GM18519 (cell line): ENCODE measurements around the gene VPS9D1.
"Not testable (repeated sequence)": the region's sequence is repeated elsewhere in the genome, so short reads cannot be mapped to it uniquely, and the experiment has no call there.

Experiments
- ATAC-seq: cut with Tn5 transposase; IDR thresholded peaks from one replicate; pipeline ENCODE4 v1.9.1; 2021; ENCODE audit warnings: mild to moderate bottlenecking, moderate library complexity; ENCODE audit not compliant: unreplicated experiment, low FRiP score

VPS9D1 gene

DNA sequence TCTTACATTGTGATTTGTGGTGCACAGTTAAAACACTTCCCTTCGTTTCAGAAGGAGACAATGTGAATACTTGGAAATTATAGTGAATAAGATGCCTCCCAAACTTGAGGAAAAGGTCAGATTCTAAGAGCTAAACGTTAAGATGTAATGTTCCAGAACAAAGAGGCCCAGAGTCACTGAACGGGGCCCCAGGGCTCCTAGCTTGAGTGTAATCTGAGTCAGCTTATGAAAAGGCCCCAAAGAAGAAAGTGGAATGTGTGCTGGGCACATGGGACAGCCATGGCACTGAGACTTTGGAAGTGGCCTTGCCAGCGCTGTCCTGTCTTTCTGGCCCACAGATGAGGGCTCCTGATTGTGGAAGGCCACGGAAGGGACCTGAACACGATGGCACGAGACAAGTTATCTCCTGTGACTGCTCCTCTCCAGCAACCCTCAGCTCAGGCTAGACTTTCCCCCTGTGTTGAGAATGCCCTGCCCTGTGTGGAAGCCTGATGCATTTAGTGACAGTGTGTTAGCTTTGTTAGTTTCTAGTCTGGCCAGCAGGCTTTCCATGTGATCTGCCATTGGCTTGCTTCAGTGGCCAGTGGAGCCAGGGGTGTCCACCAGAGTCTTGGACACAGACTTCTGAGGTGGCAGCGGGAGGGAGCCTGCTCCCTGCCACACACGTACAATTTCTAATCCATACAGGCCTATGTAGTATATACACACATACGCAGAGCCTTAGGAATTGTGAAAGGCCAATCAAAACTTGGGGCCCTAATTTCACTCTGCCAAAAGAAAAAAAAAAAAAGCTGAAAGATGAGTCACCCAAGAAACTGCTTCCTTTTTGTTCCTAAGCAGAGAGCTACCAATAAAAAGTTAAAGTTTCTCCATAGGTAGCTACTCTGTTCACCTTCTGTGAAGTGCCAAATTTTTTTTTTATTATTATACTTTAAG, 49.9 kb downstream of the VPS9D1 start:
- ATAC-seq, result no peak

DNA sequence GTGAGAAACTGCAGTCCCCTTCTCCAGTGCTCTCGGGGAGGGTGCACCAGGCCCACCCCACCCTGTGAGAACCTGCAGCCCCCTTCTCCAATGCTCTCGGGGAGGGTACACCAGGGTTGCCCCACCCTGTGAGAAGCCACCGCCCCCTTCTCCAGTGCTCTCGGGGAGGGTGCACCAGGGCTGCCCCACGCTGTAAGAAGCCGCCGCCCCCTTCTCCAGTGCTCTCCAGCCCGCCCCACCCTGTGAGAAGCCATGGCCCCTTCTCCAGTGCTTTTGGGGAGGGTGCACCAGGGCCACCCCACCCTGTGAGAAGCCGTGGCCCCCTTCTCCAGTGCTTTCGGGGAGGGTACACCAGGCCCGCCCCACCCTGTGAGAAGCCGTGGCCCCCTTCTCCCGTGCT, 50.9 kb downstream of the VPS9D1 start:
- ATAC-seq, result no peak

DNA sequence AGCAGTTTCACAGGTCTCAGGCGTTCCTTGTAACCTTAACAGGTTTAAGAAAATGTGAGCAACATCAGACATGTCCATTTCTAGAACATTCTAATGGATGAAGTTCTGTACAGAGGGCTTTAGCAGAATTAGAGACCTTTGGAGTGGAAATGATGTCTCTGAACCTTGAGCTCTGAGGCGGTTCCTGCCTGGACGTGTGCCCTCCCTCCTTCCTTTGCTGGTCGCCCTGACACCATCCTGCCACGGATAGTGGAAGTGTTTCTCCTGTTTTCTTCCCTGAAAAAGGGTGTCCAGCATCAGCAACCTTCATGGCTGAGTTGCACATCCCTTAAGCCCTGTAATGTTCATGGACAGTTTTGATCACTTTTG, 51.9 kb downstream of the VPS9D1 start:
- no peak for ATAC-seq

DNA sequence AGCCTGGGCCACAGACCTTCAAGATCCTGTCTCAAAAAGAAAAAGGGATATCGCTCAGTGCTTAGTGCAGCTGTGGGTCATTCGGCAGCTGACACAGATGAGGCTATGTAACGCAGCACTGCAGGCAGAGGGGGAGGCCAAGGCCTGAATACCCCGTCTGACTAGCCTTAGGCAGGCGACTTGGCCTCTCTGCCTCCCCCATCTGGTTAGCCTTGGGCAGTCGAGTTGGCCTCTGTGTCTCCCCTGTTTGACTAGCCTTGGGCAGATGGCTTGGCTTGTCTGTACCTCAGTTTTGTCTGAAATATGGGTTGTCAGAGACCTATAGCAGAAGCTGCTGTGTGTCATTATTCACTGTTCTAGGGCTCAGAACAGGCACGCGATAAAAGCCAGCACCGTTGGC, 53.1 kb downstream of the VPS9D1 start:
- ATAC-seq, result no peak

DNA sequence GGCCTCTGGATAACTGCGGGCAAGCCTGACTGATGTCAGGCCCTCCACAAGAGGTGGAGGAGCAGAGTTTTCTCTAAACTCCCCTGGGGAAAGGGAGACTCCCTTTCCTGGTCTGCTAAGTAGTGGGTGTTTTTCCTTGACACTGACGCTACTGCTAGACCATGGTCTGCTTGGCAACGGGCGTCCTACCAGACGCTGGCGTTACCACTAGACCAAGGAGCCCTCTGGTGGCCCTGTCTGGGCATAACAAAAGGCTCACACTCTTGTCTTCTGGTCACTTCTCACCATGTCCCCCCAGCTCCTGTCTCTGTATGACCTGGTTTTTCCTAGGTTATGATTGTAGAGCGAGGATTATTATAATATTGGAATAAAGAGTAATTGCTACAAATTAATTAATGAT, 53.7 kb downstream of the VPS9D1 start:
- not testable (repeated sequence) for ATAC-seq

DNA sequence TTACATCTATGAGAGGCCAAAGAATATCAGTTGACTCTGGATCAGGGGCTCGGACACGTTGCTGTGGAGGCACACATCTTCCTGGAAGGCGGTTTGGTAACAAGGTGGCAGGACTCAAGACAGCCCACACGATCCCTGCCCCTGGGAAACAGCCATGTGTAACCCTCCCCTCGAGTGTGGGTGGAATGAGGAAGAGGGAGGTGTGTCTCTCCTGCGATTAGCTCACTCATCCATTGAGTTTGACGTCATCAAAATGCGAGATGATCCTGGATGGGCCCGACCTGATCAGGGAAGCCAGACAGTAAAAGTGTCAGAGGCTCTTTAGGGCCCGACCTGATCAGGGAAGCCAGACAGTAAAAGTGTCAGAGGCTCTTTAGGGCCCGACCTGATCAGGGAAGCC, 56.5 kb downstream of the VPS9D1 start:
- ATAC-seq, result not testable (repeated sequence)

DNA sequence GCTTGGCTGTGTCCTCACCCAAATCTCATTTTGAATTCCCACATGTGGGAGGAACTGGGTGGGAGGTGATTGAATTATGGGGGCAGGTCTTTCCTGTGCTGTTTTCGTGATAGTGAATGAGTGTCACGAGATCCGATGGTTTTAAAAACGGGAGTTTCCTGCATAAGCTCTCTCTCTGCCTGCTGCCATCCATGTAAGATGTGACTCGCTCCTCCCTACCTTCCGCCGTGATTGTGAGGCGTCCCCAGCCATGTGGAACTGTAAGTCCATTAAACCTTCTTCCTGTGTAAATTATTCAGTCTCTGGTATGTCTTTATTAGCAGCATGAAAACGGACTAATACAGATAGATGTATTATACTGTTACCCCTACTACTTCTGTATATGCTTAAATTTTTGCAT, 59.5 kb downstream of the VPS9D1 start:
- ATAC-seq, result no peak

DNA sequence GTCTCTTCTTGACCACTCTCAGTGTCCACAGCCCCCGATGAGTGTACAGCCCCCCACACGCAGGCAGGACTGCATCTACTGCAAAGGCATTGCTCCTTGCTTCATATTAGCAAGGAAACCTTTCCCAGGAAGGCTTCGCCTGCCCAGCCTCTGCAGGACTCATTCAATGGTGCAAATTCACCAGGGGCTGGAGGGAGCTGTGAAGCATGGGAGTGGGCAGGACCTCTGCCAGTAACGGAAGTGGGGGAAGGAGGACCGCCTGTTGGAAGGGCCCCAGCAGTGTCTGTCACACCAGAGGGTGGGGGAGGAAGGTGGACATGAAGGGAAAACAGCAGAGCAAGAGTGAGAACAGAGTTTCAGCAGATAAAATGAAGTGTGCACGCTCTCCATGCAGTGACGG, 60.6 kb downstream of the VPS9D1 start:
- no peak for ATAC-seq

DNA sequence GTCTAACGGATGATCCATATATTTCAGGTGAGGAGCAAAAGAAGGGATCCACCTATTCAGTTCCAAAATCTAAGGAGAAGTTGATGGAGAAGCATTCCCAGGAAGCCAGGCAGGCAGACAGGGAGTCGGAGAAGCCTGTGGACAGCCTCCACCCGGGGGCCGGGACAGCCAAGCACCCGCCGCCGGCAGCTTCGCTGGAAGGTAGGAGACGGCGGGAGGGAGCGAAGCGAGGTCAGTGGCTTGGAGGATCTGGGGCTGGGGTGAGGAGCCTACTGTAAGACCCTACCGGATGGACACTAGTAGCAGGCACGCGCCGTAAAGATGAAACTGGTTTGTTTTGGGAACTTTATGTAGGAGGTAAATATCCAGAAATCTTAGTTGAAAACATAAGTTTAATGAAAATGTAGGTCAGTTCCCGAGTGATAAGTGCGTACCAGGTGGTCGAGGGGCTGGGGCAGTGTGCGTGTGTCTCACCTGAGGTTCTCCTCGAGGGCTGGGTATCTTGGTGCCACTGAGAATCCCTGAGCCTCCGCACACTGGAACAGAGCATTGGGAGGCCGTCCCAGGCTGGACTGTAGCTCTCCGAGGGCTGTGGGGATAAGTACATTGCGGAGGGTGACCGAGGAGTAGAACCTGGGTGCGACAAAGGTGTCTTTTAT, 62.3 kb downstream of the VPS9D1 start:
- ATAC-seq, result no peak

DNA sequence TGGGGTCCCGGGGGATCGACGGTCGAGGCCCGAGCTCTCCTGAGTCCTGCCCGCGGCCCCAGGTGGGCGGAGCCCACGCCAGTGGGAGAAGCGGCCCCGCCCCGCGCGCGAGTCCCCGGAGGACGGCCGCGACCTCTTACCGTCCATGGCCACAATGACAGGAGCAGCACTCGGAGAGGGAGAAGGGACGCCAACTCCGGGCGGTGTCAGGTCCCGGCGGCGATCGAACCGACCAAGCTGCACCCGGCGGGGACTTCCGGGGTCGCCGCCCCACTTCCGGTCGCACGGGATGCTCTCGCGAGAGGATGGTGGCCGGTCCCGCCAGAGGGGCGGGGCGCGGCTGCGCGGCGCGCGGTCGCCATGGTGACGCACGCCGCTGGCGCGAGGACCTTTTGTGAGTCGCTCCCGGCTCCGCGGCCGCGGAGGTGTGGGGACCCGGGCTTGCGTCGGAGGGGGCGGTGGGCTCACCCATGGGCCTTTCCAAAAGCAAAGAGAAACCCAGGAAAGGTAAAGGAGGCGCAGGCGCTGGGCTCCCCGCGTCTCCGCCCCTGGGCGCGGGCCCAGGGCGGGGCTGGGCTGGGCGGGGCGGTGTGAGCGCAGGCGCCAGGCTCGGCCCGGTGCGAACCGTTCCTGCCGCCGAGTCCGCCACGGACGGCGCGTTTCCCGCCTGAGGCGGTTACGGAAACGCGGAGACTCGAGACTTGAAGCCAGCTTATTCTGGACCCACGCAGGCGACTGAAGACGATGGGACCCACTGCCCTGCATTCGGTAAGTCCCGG, 63.1 kb downstream of the VPS9D1 start, which contains the start of the genes CHMP1A and SPATA33:
CHMP1A (minus strand) TSS at position 267 of the 779 bp plus-strand sequence; CDS start at position 147, 120 bp downstream.
SPATA33 (plus strand) TSS at position 395 of the 779 bp plus-strand sequence; CDS start at position 471, 76 bp downstream.
- peak; percentile 83 for ATAC-seq
